ENCODE data around the gene CUL5.

Gene CUL5

DNA sequence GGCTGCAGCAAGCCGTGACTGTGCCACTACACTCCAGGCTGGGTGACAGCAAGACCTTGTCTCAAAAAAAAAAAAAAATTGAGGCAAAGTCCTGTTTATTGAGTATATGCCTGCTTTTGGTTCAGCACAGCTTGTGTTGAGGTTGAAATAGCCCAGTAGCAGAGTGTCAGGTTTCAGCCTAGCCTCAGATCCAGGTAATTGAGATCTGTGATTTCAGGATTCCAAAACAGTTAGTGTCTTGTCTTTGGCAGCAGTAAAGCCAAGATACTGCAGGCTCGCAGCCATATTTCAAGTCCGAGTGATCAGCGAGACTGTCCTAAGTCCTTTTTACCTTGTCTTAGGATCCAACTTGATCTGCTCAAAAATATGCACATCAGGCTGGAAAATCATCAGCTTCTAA lies 27.0 kb downstream of the CUL5 start:
- no peak overlapping the region for H3K4me3 ChIP-seq (ENCODE audit: low read length)
- no peak for TF ChIP-seq ZNF274 (IDR thresholded peaks at IDR 0.05; ENCODE audit: low read depth, low read length)

DNA sequence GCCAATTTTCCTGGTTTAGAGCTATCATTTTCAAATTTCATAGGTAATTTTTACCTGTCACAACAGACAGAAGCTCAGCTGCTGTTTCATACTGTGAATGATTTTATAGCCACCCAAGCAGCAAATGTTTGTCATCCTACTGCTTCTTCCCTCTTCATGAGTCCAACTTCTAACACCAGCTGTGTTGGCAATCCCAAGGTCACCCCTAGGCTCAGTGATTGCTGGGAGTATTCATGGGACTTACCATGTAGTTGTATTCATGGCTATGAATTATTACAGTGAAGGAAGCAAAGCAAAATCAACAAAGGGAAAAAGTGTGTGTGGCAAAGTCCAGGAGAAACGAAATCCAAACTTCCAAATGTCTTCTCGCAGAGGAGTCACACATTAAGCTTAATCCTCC lies 28.5 kb downstream of the CUL5 start:
- H3K4me3 ChIP-seq (ENCODE audit: low read length): no peak overlapping the region
- TF ChIP-seq ZNF274 (IDR thresholded peaks at IDR 0.05; ENCODE audit: low read depth, low read length): no peak

DNA sequence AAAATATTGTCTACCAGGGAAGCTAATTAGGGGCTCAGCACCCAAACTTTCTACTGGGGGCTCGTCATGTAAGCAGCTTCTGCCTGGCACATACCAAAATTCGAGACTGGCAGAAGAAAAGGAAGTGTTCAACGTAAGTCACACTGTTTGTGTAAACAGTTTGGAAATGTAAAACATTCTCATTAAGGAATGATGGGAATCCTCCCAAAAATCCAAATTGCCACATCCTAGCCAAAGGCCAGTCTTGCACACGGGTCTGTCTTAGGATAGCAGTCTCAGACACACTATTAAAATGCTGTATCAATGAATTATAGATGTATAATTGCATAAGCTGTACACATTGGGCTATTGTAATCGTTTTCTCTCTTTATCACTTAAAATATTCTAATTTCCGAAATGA lies 28.9 kb downstream of the CUL5 start:
- H3K4me3 ChIP-seq (ENCODE audit: low read length): no peak overlapping the region
- no peak for TF ChIP-seq ZNF274 (IDR thresholded peaks at IDR 0.05; ENCODE audit: low read depth, low read length)

DNA sequence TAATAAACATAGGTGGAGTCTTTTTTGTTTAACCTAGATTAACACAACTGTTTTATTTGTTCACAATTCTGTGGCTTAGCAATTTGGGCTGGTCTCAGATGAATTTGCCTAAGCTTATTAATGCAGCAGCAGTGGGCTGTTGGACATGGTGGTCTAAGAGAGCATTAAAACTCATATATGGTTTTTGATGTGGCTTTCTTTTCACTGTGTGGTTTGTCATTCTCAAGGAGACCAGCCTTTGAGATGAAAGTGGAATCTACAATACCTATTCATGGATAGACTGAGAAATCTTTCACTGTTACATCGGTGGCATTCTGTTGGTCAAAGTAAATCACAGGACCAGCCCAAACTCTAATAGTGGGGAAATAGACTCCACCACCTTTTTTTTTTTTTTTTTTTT lies 39.6 kb downstream of the CUL5 start:
- no peak for TF ChIP-seq ZNF274 (IDR thresholded peaks at IDR 0.05; ENCODE audit: low read depth, low read length)

DNA sequence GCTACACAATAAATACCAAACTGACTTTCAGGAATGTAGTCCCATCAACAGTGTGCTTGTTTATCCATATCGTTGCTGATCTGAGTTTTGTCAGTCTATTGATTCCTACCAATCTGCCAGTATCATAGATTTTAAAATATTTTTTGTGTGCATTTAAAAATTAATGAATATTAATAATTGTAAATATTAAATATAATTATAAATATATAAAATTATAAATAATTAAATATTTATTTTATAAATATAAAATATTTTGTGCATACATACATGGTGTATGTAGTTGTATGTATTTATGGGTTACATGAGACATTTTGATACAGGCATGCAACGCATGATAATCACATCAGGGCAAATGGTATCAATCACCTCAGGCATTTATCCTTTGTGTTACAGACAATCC lies 53.6 kb downstream of the CUL5 start:
- no peak for TF ChIP-seq ZNF274 (IDR thresholded peaks at IDR 0.05; ENCODE audit: low read depth, low read length)
- H3K4me3 ChIP-seq (ENCODE audit: low read length): no peak overlapping the region

More for the DNA sequence above, 39.6 kb downstream of the CUL5 start:
- no peak overlapping the region for H3K4me3 ChIP-seq (ENCODE audit: low read length)

DNA sequence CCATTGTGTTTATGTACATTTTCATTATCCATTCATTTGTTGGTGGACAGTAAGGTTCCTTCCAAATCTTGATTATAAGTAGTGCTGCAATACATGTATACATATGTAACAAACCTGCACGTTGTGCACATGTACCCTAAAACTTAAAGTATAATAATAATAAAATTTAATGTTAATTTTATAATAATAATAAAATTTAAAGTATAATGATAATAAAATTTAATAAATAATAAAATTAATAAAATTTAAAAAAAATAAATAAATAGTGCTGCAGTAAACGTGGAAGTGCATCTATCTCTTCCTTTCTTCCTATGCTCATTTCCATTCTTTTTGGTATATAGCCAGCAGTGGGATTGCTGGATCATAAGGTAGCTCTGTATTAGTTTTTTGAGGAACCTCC lies 54.7 kb downstream of the CUL5 start:
- no peak for TF ChIP-seq ZNF274 (IDR thresholded peaks at IDR 0.05; ENCODE audit: low read depth, low read length)
- H3K4me3 ChIP-seq (ENCODE audit: low read length): no peak overlapping the region

DNA sequence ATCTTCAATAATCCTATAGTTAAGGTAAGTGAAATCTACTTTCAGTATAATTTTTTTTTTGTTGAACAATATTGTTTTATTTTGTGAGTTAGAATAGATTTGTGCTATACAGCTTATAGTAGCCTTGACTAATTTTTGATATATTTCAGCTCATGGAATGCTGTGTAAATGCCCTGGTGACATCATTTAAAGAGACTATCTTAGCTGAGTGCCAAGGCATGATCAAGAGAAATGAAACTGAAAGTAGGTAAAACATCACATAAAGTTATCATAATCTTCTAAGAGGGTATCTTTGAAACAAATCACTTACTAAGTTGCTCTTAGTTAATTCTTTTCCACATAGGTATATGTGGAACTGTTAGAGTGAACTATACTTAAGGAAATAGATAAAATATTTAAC lies 61.2 kb downstream of the CUL5 start:
- H3K4me3 ChIP-seq (ENCODE audit: low read length): no peak overlapping the region
- TF ChIP-seq ZNF274 (IDR thresholded peaks at IDR 0.05; ENCODE audit: low read depth, low read length): no peak

DNA sequence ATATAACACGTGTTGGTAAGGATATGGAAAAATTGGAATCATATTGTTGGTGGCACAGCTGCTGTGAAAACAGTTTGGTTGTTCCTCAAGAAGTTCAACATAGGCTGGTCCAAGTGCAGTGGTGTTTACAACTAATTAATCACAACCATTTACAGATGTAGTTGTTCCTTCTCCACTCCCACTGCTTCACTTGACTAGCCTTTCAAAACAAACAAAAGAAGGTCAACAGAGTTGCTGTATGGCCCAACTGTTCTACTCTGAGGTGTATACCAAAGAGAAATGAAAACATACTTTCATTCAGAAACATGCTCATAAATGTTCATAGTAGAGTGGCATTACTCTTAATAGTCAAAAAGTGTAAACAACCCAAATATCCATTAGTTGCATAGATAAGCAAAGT lies 76.1 kb downstream of the CUL5 start:
- no peak for TF ChIP-seq ZNF274 (IDR thresholded peaks at IDR 0.05; ENCODE audit: low read depth, low read length)
- H3K4me3 ChIP-seq (ENCODE audit: low read length): no peak overlapping the region

DNA sequence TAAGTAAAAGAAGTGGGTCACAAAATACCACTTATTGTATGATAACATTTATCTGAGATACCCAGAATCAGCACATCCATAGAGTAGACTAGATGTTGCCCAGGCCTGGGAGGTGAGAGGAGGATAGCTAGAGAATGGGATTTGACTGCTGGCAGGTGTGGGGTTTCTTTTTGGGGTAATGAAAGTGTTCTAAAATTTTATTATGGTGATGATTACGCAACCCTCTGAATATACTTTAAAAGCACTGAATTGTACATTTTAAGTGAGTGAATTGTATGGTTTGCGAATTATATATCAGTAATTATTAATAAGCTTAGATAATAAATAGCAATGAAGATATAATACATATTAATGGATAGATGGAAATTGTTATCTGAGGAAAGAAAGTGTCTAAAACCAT lies 77.0 kb downstream of the CUL5 start:
- no peak for TF ChIP-seq ZNF274 (IDR thresholded peaks at IDR 0.05; ENCODE audit: low read depth, low read length)
- H3K4me3 ChIP-seq (ENCODE audit: low read length): no peak overlapping the region

DNA sequence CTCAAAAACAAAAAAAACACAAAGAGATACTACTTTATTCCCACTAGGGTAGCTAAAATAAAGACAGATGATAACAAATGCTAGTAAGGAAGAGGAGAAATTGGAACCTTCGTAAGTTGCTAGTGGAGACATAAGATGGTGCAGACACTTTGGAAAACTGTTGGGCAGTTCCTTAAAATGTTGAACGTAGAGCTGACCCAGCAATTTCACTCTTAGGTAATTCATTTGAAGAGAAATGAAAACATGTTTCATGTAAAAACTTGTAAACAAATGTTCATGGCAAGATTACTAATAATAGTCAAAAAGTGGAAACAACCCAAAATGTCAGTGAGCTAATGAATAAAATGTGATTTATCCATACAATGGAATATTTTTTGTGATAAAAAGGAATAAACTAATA lies 83.4 kb downstream of the CUL5 start:
- no peak for TF ChIP-seq ZNF274 (IDR thresholded peaks at IDR 0.05; ENCODE audit: low read depth, low read length)
- H3K4me3 ChIP-seq (ENCODE audit: low read length): no peak overlapping the region

DNA sequence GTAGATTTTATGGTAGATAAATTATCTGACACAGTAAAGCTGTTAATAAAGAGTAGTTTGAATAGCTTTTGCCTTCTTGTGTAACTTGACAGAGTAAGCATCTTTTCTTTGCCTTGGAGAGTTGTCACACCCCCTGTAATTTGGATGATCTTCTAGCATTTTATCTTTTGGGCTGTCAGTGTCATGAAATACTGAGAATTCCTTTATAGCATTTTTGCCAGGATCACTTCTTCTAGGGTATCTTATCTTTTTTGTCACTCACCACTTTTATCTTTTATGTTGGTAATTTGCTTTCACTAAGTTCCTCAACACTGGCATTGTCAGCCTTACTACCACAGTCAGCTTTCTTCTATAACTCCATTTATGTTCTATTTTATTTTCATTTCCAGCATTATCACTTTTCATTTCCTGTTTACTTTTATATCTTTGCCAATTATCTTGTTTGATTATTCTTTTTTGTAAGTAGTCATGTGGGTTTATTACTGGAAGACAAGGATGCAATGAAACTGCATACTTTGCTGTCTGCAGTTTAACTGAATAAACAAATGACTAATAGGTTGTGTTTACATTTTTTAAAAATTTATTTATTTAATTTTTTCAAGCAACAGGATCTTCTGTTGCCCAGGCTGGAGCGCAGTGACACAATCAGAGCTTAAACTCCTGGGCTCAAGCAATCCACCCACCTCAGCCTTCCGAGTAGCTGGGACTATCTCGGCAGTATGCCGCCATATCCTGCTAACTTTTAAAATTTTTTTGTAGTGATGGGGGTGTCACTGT lies 84.6 kb downstream of the CUL5 start:
- no peak overlapping the region for H3K4me3 ChIP-seq (ENCODE audit: low read length)
- no peak for TF ChIP-seq ZNF274 (IDR thresholded peaks at IDR 0.05; ENCODE audit: low read depth, low read length)

DNA sequence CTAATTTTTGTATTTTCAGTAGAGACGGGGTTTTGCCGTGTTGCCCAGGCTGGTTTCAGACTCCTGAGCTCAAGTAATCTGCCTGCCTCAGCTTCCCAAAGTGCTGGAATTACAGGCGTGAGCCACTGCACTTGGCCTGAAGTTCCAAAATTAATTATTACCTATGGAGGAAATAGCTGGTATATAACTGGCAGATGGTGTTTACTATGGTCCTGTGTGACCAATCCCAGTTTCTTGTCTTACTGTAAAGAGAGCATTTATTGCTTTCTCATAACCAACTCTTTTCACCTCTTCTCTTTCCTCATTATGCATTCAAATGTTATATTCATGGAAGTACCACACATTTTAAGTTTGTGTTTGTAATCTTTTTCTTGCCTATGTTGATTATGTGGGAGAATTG lies 88.5 kb downstream of the CUL5 start:
- H3K4me3 ChIP-seq (ENCODE audit: low read length): no peak overlapping the region
- TF ChIP-seq ZNF274 (IDR thresholded peaks at IDR 0.05; ENCODE audit: low read depth, low read length): no peak

DNA sequence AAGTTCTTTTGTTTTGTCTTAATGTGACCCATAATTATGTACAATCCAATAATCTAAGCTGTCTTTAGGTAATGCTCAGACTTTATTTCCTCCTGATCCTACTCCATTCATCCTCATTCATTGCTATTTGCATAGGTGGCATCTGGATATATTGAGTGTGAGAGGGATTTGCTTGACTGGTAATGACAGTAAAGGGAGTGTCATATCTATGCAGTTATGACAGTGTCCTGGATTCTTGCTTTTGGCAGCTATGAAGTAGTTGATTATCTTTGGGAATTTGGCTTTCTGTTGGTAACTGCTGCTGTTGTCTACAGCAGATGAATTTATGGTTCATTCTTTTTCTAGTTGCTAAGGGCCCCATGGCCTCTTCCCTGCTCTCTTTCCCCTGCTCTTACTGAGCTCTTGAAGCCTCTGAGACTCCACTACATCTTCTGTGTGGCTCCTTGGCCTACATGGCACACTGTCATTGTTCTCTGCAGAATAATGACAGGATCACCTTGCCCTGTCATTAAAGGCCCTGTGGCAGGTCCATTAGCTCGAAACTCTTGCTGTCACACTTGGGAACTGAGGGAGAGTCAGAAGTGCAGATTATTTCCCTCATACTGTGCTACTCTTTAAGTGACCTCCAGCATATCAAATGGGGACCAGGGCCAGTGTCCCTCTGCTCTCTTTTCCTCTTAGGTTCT lies 92.5 kb downstream of the CUL5 start:
- no peak overlapping the region for H3K4me3 ChIP-seq (ENCODE audit: low read length)
- TF ChIP-seq ZNF274 (IDR thresholded peaks at IDR 0.05; ENCODE audit: low read depth, low read length): no peak

DNA sequence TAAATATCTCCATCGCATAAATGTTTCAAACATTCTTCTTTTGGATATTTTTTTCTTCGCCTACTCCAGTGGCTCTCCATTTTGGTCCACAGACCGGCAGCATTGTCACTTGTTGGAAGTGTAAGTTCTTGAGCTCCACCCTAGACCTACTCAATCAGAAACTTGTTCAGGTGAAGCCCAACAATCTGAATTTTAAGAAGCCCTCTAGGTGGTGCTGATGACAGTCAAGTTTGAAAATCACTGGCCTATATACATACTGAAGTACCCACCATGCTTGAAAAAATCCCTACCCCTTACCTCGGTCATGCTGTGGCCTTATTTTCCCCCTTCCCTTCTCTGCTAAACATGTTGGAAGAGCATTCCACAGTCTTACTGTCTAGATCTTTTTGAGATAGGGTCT lies 102.4 kb downstream of the CUL5 start:
- H3K4me3 ChIP-seq (ENCODE audit: low read length): no peak overlapping the region
- no peak for TF ChIP-seq ZNF274 (IDR thresholded peaks at IDR 0.05; ENCODE audit: low read depth, low read length)

DNA sequence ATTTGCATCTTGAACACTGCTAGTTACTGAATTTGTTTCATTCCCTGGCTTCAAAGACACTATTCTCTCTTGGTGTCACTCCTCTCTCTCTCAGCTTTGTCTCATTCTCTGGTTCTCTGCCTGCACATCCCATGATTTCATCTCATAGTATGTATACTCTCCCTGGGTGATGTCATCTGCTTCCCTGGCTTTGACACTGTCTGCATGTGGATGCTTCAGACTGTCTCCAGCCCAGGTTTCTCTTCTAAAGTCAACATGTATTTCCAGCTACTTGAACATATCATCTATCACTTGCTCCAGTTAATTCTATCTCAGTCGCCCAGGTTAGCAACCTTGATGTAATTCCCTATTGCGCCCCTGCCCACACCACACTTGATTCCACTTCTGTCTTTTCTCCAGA lies 103.4 kb downstream of the CUL5 start:
- no peak for TF ChIP-seq ZNF274 (IDR thresholded peaks at IDR 0.05; ENCODE audit: low read depth, low read length)
- H3K4me3 ChIP-seq (ENCODE audit: low read length): no peak overlapping the region
